HG03432 (cell line): ENCODE results near the gene ATP5F1B.
"Not testable (repeated sequence)": the region's sequence is repeated elsewhere in the genome, so short reads cannot be mapped to it uniquely, and the experiment has no call there.

ENCODE experiments used
- ATAC-seq: cut with Tn5 transposase; IDR thresholded peaks from one replicate; pipeline ENCODE4 v1.9.1; 2021; ENCODE audit warnings: mild to moderate bottlenecking, moderate library complexity; ENCODE audit not compliant: unreplicated experiment

Gene ATP5F1B

DNA sequence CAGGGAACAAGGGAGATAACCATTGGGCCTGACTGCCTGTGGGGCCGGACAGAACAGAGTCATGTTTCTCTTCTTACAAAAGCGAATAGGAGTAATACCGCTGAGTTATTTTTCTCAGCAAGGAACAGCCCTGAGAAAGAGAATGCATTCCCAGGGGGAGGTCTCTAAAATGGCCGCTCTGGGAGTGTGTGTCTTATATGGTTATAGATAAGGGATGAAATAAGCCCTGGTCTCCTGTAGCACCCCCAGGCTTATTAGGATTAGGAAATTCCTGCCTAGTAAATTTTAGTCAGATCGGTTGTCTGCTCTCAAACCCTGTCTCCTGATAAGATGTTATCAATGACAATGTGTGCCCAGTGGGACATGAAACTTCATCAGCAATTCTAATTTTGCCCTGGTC is 8.0 kb upstream of the ATP5F1B start:
- ATAC-seq, result not testable (repeated sequence)

DNA sequence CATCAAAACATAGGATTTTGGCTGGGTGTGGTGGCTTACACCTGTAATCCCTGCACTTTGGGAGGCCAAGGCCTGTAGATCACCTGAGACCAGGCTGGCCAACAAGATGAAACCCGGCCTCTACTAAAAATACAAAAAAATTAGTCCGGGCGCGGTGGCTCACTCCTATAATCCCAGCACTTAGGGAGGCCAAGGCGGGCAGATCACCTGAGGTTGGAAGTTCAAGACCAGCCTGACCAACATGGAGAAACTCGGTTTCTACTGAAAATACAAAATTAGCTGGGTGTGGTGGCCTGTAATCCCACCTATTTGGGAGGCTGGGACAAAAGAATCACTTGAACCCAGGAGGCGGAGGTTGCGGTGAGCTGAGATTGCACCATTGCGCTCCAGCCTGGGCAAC is 2.2 kb upstream of the ATP5F1B start:
- not testable (repeated sequence) for ATAC-seq

DNA sequence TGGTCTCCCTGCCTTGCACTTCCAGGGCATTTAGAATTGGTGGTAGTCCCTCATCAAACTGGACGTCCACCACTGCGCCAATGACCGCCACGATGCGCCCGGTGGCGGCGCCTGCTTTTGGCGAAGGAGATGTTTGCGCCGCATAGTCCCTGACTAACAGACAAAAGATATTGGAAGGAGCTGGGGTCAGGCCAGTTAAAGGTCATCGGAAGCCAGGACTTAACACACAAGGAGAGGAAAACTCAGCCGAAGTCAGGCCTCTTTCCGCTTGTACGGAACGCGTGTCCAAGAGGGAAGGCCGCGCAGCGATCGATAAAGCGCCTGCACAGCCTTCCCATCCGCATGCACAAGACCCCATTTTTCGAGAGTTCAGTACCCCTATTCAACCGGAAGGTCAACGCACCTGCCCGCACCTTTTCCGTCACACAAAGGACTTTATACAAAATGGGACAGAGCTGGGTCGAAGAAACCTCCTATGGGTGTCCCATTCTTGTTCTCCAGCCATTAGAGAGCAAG is 525 bp downstream of the ATP5F1B start:
- no peak for ATAC-seq

DNA sequence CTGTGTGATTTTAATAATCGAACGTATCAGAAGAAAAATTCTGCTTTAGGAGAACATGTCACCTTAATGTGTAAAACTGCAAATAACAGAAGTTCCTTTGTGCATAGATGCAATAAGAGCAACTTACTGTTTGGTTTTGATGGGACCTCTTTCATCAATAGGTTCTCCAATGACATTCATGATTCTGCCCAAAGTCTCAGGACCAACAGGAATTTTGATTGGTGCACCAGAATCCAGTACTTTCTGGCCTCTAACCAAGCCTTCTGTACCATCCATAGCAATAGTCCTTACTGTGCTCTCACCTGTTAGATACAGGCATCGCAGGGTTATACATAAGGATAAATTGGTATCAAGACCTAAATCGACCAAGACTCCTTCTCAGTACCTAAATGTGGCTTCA is 1.1 kb downstream of the ATP5F1B start:
- ATAC-seq, result no peak

DNA sequence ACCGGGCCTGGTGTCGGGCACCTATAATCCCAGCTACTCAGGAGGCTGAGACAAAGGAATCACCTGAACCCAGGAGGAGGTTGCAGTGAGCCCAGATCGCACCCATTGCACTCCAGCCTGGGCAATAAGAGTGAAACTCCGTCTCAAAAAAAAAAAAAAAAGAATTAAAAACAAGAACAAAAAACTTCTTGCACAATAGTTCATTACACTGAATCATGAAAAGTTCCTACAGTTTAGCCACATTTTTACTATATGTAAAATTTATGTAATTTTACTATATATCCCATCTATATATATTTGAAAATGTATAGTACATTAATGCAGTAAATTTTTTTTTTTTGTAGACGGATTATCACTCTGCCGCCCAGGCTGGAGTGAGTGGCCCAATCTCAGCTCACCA is 4.6 kb downstream of the ATP5F1B start:
- no peak for ATAC-seq

DNA sequence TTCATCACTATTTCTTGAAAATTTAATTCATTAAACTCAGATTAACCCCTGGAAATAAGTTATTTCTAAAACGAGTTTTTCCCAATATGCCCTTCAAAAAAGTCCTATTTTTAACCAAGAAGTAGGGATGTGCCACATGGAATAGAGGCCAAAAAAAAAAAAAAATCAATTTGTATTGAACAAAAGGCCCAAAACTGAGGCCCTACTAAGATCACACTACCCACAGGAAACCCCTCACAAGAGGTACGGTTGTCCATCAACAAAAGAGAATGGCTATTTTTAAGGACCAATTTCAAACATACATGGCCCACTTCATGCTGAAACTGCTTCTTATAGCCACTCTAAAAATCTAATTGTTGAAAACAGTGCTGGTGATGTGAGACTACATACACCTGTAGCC is 8.2 kb downstream of the ATP5F1B start:
- ATAC-seq, result no peak

DNA sequence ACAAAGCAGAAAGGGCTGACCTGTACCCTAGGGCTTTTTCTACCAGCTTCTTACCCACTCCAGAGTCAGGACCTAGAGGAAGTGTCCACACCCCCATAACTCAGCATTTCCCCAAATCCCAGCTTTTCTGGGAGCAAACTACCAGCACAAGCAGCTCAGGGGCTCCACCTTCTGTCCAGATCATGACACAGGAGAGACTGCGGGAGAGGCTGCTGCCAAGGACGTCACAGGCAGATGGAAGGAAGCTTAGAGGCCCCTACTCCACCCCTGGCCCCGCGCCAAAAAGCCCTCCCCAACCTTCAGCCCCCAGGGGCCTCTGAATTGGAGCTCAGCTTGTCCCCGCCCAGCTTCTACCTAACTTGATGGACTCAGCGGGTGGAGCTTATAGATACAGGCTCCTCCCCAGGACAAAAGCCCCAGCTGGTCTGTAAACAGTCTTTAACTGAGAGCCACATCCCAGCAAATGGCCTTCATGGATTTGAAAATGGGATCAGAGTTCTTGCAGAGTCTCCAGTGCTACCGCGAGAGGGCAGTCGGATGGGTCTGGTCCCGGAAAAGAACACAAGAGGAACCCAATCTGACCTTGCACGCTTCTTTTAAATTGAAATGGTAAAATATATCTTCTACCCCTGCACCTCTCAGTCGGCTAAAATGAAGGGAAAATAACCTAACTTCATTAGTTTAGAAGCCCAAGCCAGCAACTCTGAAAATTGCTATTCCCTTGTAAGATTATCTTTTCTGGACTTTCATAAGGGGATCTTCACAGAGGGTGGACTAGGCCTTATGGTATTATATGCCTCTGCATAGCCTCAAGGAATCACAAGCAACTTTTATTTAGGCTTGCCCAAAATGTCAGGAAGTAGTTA is 8.9 kb downstream of the ATP5F1B start:
- ATAC-seq, result peak; percentile 63

DNA sequence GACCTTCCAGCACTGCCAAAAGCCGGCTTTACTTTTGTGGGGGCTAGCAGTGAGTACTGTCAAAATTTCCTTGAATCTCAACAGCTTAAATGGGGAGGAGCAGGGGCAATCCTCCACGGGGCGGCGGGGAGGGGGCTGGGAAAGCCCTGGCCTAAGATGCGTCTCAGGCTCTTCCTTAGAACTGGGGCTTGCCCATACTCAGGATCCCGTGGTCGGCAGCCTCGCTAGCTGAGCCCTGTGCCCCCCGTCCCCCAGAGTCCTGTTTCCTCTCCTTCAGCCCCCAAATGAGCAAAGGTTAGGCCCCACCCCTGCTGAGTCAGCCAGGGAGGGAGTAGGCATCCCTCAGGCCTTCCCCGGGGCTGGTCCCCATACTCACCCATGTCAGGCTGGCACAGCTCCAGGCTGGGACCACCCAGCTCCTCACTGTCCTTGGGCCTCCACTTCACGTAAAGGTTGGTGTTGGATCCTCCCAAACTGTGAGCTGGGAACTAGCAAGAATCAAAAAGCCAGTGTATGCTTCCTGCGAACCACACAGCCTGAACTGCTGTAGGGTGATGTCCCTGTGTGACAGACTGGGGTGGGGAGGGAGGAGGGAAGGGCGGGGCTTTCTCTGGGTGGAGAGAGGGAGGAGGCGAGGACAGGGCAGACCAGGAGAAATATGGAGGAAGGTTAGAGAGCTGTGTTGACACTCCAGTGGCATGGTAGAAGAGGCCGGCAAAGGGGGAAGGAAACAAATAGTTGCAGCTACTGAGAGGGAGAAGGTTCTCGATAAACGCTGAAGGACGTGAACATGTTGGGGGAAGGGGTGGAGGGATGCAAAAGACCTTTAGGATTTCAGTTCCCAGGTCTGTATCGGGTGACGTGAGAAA is 9.7 kb downstream of the ATP5F1B start:
- peak; percentile 48 for ATAC-seq

DNA sequence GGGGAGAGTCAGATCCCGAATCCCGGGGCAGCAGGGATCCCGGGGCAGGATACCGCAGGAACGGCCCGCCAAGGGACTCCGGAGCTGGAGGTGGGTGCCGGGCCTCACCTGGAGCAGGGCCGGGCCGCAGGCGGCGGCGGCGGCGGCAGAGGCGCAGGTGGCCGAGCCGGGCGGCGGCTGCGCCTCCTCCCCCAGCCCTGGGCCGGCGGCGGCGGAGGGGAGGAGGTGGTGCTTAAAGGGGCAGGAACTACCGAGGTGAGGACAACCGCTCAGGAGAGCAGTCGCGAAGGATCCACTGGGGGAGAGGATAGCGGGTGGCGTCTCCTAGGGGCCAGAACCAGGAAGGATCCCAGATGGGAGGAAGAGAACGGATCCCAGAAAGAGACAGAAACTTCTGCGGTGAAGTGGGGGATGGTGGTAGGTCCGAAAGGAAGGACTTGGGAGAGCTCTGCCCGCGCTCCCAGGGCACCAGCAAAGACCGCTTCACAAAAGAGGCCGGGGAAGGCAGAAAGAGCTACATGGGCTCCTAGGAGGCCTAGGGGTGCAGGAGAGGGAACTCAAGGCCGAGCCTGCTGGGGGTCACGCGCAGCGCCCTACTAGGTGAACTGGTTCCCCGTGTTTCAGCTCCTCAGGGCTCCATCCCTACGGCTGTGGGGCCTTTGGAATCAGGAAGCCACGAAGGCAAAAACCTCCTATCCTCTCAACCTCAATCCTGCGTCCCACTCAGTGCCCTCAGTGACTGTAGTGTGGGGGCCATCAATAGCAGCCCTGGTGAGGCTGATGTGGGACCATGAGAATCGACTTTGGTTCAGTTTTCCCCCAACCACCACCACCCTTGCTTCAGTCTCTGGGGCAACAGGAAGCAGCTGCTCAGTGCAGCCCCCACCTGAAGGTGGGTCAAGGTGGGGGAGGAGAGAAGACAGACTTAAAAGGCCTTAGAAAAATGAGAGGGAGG is 10.7 kb downstream of the ATP5F1B start:
- peak; percentile 31 for ATAC-seq

DNA sequence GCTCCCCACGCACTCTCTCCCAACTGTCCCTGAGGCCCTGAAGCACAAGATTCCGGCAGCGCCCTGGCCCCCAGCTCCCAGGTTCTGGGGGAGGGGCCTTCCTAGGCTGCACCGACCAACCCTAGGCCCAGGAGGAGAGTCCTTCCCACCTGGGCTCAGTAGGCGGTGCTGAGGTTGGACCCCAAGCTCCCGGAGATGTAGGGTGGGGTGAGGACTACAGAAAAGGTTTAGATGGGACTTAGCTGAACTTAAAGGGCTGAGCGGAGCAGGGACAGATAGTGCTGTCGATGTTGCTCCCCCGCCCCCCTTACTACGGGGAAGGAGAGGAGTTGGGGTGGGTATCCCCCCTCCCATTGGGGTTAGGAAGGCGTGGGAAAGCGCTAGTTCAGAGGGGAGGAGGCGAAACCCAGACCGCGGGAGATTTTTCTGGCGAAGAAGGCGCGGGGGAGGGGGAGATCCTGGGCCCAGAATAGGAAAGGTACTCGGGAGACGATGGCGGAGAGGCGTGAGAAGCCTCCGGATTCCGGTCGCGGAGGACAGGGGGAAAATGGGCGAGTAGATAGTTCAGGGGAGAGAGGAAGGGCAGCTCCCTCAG is 11.4 kb downstream of the ATP5F1B start:
- no peak for ATAC-seq

DNA sequence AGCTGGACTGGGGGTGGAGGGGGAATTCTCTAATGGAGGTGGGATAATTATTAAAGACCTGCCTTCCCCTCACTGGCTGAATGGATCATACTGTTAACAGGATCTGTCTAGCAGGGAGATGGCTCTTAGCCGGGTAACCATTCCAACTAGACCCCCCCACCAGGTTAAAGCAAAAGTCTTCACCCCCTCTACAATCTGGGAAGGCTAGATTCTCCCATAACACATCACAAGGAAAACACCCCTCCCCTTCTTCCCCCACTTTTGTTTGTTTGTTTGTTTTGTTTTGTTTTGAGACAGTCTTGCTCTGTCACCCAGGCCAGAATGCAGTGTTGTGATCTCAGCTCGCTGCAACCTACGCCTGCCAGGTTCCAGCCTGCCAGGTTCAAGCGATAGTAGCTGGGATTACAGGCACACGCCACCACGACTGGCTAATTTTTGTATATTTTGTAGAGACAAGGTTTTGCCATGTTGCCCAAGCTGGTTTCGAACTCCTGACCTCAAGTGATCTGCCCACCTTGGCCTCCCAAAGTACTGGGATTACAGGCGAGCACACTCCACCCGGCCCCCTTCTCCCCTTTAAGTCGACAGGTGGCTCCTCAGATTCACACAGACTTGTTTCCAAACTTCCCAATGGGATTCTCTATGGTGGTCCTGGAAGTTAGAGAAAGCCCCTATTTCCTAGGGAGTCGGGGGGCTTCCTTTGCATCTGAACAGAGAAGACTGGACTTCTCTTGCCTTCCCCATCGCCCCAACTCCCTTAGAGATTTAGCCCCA is 12.1 kb downstream of the ATP5F1B start:
- ATAC-seq, result no peak

DNA sequence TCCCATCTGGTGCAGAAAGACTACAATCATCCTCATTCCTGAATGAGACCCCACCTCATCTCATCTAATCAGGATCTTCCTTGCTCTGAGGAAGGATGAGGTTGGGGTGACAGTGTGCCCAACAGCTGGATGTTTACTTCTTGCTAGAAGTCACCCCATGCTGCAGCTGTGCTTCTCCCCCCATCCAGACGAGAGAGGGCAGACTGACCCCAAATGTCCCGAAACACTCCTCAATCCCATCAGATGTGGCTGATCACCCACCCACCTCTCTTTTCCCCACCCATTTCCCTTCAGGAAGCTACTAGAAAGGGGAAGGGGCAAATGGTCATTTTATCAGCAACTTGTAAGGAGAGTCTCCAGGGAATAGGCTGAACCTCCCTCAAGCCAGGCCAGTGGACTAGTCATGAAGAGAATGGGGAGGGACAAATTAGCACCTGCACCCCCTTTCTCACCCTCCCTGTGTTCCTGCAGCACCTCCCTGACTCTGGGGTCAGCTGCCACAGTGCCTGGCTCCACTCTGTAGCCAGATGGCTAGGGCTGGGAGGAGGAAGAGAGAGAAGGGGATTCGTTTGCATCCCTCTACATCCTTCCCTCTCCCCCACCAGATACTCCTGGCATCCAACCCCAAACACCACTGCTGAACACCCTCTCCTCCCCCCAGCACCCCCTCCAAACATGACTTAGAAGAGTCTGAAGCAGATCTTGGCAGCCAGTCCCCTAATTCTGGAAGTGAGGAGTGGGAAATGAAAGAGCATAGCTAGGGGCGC is 12.9 kb downstream of the ATP5F1B start:
- no peak for ATAC-seq

DNA sequence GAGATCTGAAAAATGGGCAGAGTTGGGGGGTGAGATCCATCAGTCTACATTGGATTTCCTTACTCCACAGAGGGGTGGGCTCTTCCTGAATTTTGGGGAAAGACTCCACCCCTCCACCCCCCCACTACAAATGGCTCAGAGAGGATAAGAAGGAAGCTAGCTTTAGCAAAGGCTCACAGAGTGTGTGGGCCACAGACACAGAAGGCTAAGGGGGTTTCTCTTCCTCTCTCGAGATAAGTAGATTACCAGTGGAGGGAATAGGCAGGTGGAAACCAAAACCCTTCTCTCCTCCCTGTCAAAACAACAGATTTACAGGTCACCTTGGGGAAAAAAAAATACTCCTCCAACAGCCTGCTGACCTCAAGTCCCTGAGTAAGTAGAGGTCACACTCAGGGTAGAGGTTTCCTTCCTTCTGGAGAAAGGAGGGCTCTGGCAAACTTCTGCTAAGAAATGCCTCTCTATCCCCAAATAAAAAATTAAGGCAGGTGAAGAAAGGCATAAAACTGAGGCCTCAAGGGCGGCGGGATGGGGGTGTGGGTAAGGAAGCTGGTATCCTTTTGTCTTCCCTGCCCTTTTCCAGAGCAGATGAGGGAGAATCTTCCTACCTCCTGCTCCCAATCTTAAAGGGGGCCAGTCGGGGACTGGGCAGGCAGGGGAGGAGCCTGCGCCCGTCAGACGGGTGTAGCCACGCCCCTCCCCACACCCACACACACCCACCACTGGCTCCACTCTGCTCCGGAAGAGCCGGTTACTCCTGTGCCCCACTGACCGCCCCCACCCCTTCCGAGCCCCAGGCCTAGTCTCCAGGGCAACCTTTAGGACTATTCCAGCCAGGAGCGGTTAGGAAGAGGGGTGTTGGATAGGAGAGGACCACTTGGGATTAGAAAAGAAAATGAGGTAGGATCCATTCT is 13.7 kb downstream of the ATP5F1B start:
- peak; percentile 22 for ATAC-seq

DNA sequence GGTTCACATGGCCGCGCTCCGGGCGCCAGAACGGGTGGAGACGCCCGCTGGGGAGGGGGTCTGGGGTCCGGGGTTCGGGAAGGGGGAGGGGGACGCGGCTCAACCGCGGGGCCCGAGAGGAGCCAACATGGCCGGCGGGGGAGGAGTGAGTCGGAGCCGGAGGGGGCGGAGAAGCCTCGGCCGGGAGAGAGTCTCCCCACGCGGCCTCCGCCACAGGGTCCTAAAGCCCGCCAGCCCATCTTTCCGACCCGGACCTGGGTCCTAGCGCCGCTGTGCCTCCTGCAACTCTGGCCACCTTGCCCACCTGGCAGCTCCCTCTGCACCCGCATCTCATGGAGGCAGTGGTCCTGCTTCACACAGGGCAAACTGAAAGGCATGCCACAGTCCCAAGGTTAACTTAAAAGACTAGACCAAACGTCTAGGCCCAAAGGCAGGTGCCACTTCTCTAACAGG is 15.6 kb downstream of the ATP5F1B start, which contains the start of gene BAZ2A:
BAZ2A (minus strand) TSS at position 147 of the 453 bp plus-strand sequence. CDS start 12,796 bp downstream, outside the sequence.
- peak; percentile 66 for ATAC-seq

DNA sequence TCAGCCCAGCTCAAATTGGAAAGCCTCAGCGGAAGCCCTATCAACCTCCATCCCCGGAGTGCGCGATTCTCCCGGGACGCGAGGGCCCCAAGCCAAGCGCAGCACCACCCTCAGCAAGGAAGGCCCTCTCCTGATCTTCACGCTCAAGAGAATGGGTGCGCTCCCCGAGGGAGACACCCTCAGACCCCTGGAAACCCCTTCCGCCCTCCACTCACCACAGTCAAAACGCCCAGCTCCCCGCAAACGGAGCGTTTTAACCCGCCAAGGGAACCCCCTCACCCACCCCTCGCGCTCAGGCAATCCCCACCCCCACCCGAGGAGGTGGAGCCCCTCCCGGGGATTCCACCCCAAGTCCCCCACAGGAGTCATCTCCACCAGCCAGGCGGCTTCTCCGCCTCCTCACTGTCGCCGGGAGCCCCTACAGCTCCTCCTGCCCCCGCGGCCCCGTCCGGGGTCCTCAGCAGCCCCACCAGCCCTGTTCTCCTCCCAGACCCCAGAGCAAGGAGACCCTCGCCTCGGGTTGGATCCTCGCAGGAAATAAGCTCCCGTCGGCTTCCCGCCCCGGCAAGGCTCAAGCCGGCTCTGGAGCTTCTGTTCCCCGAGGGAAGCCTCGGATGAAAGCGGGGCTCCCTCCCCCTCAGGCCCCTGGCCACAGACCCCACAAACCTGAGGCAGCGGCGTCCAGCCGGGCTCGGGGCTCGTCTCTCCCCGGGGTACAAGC is 16.2 kb downstream of the ATP5F1B start:
- peak; percentile 18 for ATAC-seq

DNA sequence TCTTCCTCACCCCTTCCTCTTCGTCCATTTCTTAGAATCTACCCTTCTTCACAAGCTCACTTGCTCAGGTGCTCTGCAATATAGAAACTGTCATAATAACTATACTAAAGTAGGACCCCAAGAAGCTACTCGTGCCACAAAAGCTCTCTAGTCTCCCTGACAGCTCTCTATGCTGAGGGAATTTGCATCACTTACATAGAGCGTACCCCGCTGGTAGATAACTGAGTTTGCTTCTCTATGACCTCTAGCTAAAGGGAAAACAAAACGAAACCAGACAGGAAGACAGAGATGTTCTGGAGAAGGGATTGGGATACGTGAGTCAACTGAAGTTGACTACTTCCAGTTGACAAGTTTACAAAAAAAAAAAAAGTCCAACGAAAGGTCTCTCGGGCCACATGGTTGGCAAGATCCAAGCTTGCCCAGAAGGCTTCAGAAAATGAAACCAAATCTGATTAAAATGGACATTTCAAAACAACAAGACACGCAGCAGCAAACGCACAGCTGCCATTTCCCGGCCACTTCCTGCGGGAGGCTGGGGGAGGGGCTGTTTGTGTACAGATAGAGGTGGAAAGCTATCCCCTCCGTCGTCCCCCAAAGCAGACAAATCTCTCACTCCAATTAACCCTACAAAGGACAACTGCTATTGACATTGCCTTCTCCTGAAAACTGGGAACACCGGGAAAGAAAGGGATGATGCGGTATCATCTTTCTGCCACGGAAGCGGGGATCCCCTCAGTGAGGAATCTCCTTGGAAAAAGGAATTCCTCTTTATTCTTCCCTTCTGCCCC is 16.9 kb downstream of the ATP5F1B start:
- no peak for ATAC-seq
